ENCODE data around the gene TMEM121B.

TMEM121B gene

DNA sequence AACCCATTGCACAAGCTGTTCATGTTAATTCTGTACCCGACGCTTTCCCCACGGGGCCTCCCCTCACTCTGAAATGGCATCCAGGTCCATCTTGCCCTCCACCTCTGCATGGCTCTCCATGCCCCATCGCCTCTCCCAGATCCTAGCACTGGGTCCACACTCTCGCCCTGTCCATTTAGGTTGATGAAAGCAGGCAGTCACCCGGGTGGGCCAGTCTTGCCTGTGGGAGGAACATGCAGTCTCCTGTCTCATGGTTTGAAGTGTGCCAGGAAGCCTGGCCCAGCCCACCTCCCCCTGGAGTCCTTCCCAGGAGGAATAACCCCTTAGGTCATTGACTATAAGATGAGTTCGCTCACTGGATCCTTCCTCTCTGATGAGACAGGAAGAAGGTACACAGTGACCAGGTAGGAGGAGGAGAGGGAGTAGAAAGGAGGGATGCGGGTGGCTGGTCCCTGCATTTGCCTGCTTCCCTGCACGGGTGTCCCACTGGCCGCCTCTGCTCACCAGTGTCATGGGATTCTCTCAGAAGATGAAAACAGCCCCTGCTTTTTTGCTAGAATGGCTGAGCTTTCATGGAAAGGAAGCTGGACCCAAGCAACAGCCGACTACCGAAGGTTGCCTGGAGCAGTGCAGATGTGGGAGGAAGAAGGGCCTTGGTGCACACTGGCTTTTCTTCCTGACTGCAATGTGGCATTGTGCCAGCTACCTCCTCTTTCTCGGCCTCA lies 6.8 kb downstream of the TMEM121B start:
- Histone ChIP-seq H3K9me3 (ENCODE audit: severe bottlenecking) (no peaks in the 10 kb centered on the region), H3K27ac (no peak overlapping the region), H3K4me3 (ENCODE audit: low read depth, low read length) (no peak overlapping the region), H3K36me3 (peaks cover 8% of the 10 kb centered on the region), H3K27me3 (ENCODE audit: insufficient read depth, low read depth, severe bottlenecking) (no peaks in the 10 kb centered on the region)
- DNase-seq, result no peak
- TF ChIP-seq, protein P1, sequence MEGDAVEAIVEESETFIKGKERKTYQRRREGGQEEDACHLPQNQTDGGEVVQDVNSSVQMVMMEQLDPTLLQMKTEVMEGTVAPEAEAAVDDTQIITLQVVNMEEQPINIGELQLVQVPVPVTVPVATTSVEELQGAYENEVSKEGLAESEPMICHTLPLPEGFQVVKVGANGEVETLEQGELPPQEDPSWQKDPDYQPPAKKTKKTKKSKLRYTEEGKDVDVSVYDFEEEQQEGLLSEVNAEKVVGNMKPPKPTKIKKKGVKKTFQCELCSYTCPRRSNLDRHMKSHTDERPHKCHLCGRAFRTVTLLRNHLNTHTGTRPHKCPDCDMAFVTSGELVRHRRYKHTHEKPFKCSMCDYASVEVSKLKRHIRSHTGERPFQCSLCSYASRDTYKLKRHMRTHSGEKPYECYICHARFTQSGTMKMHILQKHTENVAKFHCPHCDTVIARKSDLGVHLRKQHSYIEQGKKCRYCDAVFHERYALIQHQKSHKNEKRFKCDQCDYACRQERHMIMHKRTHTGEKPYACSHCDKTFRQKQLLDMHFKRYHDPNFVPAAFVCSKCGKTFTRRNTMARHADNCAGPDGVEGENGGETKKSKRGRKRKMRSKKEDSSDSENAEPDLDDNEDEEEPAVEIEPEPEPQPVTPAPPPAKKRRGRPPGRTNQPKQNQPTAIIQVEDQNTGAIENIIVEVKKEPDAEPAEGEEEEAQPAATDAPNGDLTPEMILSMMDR (IDR thresholded peaks at IDR 0.05; ENCODE audit: low read depth, low read length), result no peak

DNA sequence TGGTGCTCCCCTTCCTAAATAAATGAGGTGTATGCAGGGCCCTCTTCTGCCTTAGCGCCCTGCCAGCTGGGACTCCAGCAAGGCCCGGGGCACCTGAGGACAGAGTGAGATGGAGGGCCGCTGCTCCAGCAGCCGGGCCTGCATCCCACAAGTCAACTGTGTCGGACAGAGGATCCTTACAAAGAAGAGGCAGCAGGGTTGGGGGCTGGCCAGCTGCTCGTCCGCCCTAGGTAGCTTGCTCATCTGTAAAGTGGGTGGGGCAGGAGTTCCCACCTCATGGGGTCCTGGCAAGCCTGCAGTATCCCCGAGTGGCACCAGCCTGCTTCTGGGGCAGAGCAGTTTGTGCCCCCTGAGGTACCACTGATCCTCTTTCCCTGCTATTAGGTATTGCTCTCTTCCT lies 7.6 kb downstream of the TMEM121B start:
- Histone ChIP-seq H3K27me3 (ENCODE audit: insufficient read depth, low read depth, severe bottlenecking) (no peaks in the 10 kb centered on the region), H3K9me3 (ENCODE audit: severe bottlenecking) (no peaks in the 10 kb centered on the region), H3K36me3 (peaks cover 5% of the 10 kb centered on the region), H3K4me3 (ENCODE audit: low read depth, low read length) (no peak overlapping the region), H3K27ac (peak overlapping the region; percentile 55)
- TF ChIP-seq, protein P1 (IDR thresholded peaks at IDR 0.05; ENCODE audit: low read depth, low read length), result no peak
- peak; percentile 42 for DNase-seq

DNA sequence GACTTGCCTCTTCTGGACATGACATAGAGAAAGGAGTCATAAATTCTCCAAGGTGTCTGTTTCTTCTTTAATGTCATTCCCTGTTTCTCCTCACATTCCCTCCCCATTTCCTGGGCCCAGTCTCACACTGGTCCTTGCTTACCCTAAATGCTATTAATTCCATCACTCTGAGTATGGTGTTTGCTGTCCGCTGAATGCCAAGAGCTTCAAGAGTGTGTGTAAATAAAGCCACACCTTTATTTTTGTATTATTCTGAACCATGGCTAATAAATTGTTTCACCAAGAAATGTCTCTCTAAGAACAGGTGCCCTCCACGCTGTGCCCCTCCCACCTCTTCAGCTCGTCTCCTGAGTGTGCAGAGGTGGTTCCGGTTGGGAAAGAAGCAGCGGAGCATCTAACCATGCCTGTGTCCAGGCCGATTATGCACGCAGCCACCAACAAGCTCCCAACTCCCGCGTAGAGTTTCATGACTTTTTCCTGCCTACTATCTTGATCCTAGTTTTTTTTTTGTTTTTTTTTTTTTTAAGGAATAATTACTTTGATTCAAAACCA lies 8.6 kb downstream of the TMEM121B start:
- no peak for DNase-seq
- Histone ChIP-seq H3K4me3 (ENCODE audit: low read depth, low read length) (no peak overlapping the region), H3K27ac (no peak overlapping the region), H3K27me3 (ENCODE audit: insufficient read depth, low read depth, severe bottlenecking) (no peaks in the 10 kb centered on the region), H3K9me3 (ENCODE audit: severe bottlenecking) (no peaks in the 10 kb centered on the region), H3K36me3 (peaks cover 8% of the 10 kb centered on the region)
- TF ChIP-seq, protein P1 (IDR thresholded peaks at IDR 0.05; ENCODE audit: low read depth, low read length), result no peak

DNA sequence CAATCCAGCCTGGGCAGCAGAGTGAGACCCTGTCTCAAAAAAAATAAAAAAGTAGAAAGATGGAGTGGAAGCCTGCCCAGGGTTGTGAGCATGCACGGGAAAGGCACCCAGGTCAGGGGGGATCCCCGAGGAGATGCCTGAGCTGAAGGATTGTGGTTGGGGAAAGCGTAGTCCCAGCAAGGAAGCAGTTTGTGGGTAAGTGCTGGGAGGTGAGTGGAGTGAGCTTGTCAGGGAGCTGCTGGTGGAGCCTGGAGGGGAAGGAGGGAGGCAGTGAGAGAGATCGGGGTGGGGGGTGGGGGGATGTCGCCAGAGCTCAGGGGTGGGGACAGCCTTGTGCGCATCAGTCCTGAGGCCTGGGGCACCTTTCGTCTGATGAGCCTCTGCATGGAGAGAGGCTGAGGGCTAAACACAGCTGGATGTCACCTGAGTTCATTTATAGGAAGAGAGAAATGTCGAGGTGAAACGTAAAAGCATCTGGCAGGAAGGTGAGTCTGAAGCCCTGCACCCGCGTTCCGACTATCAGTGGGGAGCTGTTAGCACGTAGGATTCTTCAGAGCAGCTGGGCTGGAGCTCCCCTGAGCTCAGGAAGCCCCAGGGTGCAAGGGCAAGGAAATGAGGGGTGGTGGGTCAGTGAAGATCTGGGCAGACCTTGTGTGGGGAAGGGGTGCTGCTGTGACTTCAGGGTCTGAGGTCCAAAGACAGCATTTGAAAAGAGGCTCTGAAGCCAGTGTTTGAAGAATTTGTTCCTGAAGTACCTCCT lies 10.2 kb downstream of the TMEM121B start:
- no peak overlapping the region for H3K4me3 ChIP-seq (ENCODE audit: low read depth, low read length)
- peaks cover 8% of the 10 kb centered on the region for H3K36me3 ChIP-seq
- TF ChIP-seq, protein P1 (IDR thresholded peaks at IDR 0.05; ENCODE audit: low read depth, low read length), result no peak
- H3K27ac ChIP-seq, result no peak overlapping the region
- no peaks in the 10 kb centered on the region for H3K27me3 ChIP-seq (ENCODE audit: insufficient read depth, low read depth, severe bottlenecking)
- no peaks in the 10 kb centered on the region for H3K9me3 ChIP-seq (ENCODE audit: severe bottlenecking)
- no peak for DNase-seq

DNA sequence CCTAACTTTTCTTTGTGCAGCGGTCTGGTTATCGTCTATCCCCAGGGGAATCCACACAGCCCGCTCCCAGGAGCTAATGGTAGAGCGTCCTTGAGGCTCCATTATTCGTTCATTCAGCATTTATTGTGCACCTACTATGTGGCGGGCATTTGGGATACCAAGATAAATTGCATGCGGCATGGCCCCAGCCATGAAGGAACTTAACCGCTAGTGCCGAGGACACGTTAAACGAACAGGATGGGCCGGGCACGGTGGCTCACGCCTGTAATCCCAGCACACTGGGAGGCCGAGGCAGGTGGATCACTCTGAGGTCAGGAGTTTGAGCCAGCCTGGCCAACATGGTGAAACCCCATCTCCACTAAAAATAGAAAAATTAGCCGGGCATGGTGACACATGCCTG lies 11.2 kb downstream of the TMEM121B start:
- H3K27ac ChIP-seq, result no peak overlapping the region
- H3K36me3 ChIP-seq, result peaks cover 8% of the 10 kb centered on the region
- no peaks in the 10 kb centered on the region for H3K27me3 ChIP-seq (ENCODE audit: insufficient read depth, low read depth, severe bottlenecking)
- H3K9me3 ChIP-seq (ENCODE audit: severe bottlenecking), result no peaks in the 10 kb centered on the region
- TF ChIP-seq, protein P1 (IDR thresholded peaks at IDR 0.05; ENCODE audit: low read depth, low read length), result no peak
- DNase-seq, result no peak
- no peak overlapping the region for H3K4me3 ChIP-seq (ENCODE audit: low read depth, low read length)
